ENCODE measurements around the gene POLR2J.

Gene POLR2J

DNA sequence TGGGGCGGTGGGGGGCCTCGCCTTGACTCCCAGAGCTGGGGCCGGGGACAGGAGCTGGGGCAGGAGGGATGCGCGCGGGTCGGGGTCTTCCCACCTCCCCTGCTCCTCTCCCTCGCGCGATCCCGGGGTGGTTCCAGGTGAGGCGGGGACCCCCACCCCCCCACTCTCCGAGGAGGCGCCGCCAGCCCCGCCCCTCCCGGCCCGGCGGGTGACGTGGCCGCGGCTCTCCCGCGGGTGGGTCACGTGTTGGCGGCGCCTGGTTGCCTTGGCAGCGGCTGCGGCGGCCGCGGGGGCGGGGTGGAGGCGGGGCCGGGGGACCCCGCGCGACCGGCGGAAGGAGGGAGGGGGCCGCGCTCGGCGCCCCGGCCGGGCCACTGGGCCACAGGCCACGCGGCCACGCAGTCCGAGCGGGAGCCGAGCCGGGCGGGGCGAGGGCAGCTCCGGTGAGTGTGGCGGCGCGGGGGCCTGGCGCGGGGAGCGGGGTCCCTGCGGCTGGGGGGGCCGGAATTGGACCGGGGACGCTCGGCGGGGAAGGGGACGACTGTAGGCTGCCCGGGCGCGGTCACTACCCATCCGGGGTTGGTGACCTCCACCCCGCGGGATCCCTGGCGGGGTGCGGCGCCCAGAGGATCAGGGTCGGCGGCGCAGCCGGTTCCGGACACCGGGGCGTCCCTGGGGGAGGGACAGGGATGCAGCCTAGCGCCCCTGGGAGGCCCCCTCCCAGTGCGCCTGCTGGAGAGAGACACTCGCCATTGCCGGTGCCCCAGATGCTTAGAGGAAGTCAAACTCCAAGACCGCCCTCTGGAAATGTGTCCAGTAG lies 45.3 kb downstream of the POLR2J start, which contains the start of gene ORAI2:
Gene ORAI2, plus strand, starts transcription at position 357 of the 820 bp plus-strand sequence. CDS start 5,382 bp downstream, outside the sequence.
- H3K36me3 ChIP-seq (ENCODE audit: insufficient read depth, low read length) = no peaks in the 10 kb centered on the region
- H3K4me1 ChIP-seq (ENCODE audit: control insufficient read depth, insufficient read depth, low read length, unreplicated experiment) = peaks cover 14% of the 10 kb centered on the region
- peak within 1 kb of the TSS; percentile 96 for H2AFZ ChIP-seq (ENCODE audit: low read length, unreplicated experiment)
- peak within 1 kb of the TSS; percentile 97 for H3K4me3 ChIP-seq (ENCODE audit: low read depth, low read length)
- H3K27ac ChIP-seq (ENCODE audit: low read depth, low read length) = peak within 1 kb of the TSS; percentile 19; the same call in 1 of the 2 replicates
- no peaks in the 10 kb centered on the region for H3K27me3 ChIP-seq (ENCODE audit: insufficient read depth, low read length)
- peaks cover 14% of the 10 kb centered on the region for H3K79me2 ChIP-seq (ENCODE audit: control insufficient read depth, insufficient read depth, low read length, unreplicated experiment)

DNA sequence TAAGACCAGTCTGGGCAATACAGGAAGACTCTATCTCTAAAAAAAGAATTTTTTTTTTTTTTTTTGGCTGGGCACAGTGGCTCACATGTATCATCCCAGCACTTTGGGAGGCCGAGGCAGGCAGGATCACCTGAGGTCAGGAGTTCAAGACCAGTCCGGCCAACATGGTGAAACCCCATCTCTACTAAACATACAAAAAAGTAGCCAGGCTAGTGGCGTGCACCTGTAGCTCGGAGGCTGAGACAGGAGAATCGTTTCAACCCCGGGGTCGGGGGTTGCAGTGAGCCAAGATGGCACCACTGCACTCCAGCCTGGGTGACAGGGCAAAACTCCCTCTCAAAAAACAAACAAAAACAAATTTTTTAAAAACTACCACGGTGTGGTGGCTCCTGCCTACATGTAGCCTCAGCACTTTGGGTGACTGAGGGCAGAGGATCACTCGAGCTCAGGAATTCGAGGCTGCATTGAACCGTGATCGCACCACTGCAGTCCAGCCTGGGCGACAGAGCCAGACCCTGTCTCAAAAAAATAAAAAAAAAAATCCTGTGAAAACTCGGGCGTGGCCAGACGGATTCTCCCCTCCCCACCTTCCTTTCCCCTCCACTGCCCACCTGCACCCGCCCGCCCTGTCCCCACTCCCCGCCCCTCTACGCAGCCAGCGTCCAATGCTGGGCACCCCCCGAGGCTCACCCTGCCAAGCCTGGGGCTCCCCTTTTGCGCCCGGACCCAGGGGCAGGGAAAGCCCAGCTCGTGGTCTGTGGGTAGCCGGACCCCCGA lies 46.1 kb downstream of the POLR2J start:
- H3K27me3 ChIP-seq (ENCODE audit: insufficient read depth, low read length) = no peaks in the 10 kb centered on the region
- H3K27ac ChIP-seq (ENCODE audit: low read depth, low read length) = no peak overlapping the region
- peaks cover 14% of the 10 kb centered on the region for H3K79me2 ChIP-seq (ENCODE audit: control insufficient read depth, insufficient read depth, low read length, unreplicated experiment)
- H2AFZ ChIP-seq (ENCODE audit: low read length, unreplicated experiment) = peak overlapping the region; percentile 96
- H3K4me3 ChIP-seq (ENCODE audit: low read depth, low read length) = peak overlapping the region; percentile 97
- peaks cover 14% of the 10 kb centered on the region for H3K4me1 ChIP-seq (ENCODE audit: control insufficient read depth, insufficient read depth, low read length, unreplicated experiment)
- H3K36me3 ChIP-seq (ENCODE audit: insufficient read depth, low read length) = no peaks in the 10 kb centered on the region

DNA sequence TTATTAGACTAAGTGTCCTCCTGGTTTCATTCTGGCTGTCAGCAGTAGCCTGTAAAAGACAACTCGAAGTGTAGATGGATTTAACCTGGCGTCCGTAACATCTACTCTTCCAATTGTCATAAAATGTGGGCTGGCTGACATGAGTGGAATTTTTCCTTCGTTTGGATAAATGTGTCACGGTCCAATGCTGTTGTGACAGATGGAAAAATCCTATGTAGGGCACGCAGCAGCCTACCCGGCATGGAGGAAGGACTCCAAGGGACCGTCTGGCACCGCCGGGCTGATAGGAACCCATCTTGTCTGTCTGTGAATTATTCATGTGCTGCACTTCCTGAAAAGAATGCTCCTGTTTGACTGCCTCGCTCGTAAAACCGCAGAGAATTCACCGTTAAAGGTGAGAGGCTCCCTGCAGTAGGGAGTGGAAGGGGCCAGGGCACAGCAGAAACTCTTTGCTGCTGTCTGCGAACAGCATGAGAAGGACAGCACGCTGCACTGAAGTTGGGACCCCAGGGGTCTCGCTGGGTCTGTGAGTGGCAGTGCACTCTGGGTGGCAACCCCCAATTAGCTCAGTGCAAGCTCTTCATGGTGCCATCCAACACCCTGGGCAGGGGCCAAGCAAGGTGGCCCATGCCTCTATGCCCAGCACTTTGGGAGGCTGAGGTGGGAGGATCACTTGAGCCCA lies 47.0 kb downstream of the POLR2J start:
- Histone ChIP-seq H2AFZ (ENCODE audit: low read length, unreplicated experiment) (no peak overlapping the region), H3K36me3 (ENCODE audit: insufficient read depth, low read length) (no peaks in the 10 kb centered on the region), H3K27me3 (ENCODE audit: insufficient read depth, low read length) (no peaks in the 10 kb centered on the region), H3K79me2 (ENCODE audit: control insufficient read depth, insufficient read depth, low read length, unreplicated experiment) (peaks cover 14% of the 10 kb centered on the region), H3K4me3 (ENCODE audit: low read depth, low read length) (no peak overlapping the region), H3K4me1 (ENCODE audit: control insufficient read depth, insufficient read depth, low read length, unreplicated experiment) (peaks cover 14% of the 10 kb centered on the region), H3K27ac (ENCODE audit: low read depth, low read length) (no peak overlapping the region)

DNA sequence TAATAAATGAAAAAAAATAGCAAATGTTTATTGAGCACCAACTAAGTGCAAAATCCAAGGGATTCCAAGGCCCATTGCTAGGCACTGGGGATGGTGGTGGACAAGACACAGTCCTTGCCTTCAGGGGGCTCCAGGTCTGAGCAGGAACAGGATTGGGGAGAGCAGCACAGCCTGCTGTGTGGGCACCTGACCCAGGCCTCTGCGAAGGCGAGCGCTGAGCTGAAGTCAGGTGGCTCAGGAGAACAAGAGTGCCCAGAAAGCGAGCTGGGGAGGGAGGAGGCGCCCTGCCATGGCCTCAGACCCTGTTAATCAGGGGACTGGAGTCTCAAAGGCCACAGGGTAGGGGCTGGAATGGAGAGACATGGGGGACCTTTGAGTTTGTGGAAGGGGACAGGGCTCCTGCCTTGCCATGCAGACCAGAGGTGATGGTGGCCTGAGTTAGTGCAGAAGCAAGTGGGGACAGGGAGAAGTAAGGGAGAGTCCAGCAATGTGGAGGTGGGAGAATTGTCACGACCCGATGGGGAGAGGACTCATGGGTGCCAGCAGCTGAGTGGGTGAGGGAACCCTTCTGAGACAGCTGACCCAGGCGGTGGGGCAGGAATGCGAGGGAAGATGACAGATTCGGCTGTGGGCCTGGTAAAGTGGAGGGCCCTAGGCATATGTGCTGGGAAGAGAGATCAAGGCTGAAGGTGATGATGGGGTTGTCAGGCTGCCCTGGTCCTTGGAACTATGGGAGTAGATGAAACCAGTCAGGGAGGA lies 49.4 kb downstream of the POLR2J start:
- no peaks in the 10 kb centered on the region for H3K27me3 ChIP-seq (ENCODE audit: insufficient read depth, low read length)
- H3K36me3 ChIP-seq (ENCODE audit: insufficient read depth, low read length) = peaks cover 6% of the 10 kb centered on the region; the same call in 1 of the 2 replicates
- H3K79me2 ChIP-seq (ENCODE audit: control insufficient read depth, insufficient read depth, low read length, unreplicated experiment) = peaks cover 4% of the 10 kb centered on the region
- H3K4me1 ChIP-seq (ENCODE audit: control insufficient read depth, insufficient read depth, low read length, unreplicated experiment) = peaks cover 6% of the 10 kb centered on the region
- no peak overlapping the region for H2AFZ ChIP-seq (ENCODE audit: low read length, unreplicated experiment)
- H3K27ac ChIP-seq (ENCODE audit: low read depth, low read length) = no peak overlapping the region
- no peak overlapping the region for H3K4me3 ChIP-seq (ENCODE audit: low read depth, low read length)

DNA sequence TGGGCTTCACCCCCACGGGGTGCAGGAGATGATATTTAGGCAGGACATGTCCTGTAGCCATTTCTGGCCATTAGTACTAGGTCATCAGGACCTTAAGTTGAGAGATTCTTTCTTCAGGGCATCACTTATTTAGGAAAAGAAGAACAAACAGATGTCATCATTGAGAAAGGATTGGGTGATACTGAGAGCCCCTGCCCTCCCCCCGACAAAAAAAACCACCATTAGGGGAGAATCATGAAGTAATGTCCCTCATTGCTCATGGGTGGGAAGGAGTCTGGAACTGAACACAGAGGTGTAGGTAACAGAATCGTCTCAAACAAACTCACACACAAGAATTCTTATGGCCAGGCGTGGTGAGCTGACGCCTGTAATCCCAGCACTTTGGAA lies 51.7 kb downstream of the POLR2J start:
- Histone ChIP-seq H3K79me2 (ENCODE audit: control insufficient read depth, insufficient read depth, low read length, unreplicated experiment) (no peaks in the 10 kb centered on the region), H3K27me3 (ENCODE audit: insufficient read depth, low read length) (no peaks in the 10 kb centered on the region), H3K4me3 (ENCODE audit: low read depth, low read length) (no peak overlapping the region), H2AFZ (ENCODE audit: low read length, unreplicated experiment) (no peak overlapping the region), H3K36me3 (ENCODE audit: insufficient read depth, low read length) (peaks cover 6% of the 10 kb centered on the region; the same call in 1 of the 2 replicates), H3K4me1 (ENCODE audit: control insufficient read depth, insufficient read depth, low read length, unreplicated experiment) (no peaks in the 10 kb centered on the region), H3K27ac (ENCODE audit: low read depth, low read length) (no peak overlapping the region)

DNA sequence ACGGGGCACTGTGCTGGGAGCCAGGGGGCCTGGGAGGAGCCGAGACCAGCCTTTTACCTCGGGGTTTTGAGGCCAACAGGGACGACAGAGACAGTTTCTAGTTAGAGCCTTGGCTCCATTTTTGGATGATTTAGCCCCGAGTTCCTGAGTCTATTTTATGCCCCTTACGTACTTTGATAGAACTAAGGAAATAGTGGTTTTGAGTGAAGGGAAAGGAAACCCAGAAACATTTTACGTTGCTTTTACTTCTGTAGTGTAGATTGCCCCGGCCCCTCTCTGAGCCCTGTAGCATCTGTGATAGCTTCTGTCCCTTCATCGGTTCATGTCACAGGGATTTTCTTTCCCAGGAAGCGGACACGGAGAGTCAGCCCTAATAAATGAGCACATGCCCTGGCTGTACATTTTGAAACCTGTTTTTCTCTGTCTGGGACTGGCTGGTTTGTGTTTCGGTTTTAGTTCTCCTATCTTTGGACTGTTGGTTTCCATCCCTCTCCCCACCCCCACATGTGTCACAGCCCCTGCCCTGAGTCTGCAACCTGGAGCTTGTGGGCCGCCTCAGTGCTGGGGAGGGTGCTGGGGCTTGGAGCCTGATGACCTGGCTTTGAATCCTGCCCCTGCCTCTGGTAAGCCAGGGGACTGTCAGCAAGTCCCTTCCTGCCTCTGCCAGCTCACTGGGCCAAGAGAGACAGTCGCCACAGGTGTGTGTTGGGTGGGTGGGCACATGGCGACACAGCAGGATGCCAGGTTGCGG lies 52.3 kb downstream of the POLR2J start:
- no peaks in the 10 kb centered on the region for H3K4me1 ChIP-seq (ENCODE audit: control insufficient read depth, insufficient read depth, low read length, unreplicated experiment)
- H2AFZ ChIP-seq (ENCODE audit: low read length, unreplicated experiment) = no peak overlapping the region
- H3K27me3 ChIP-seq (ENCODE audit: insufficient read depth, low read length) = no peaks in the 10 kb centered on the region
- no peak overlapping the region for H3K4me3 ChIP-seq (ENCODE audit: low read depth, low read length)
- H3K27ac ChIP-seq (ENCODE audit: low read depth, low read length) = no peak overlapping the region
- H3K36me3 ChIP-seq (ENCODE audit: insufficient read depth, low read length) = peaks cover 6% of the 10 kb centered on the region; the same call in 1 of the 2 replicates
- no peaks in the 10 kb centered on the region for H3K79me2 ChIP-seq (ENCODE audit: control insufficient read depth, insufficient read depth, low read length, unreplicated experiment)

DNA sequence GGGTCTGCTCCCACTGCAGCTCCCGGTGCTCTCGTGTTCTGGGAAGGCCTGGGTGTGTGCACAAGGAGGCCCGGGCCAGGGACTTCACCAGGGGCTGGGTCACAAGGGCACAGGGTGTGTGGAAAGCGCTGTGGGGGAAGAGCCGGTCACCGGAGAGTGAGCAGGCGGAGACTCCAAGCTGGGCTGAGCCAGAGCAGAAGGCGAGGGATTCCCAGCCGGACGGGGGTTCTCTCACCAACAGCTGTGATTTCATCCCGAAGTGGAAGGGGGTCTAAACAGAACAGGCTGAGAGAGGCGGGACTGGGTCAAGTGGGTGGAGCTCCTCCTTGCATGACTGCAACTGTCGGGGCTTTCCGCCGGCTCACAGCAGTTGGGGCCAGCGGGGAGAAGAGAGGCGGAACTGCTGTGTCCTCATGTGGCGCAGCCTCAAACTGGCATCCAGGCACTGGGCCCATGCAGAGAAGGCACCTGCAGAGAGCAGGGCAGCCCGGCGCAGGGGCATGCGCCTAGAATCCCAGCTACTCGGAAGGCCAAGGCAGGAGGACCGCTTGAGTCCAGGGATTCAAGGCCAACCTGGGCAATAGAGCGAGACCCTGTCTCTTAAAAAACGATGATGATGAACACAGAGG lies 53.0 kb downstream of the POLR2J start:
- Histone ChIP-seq H3K36me3 (ENCODE audit: insufficient read depth, low read length) (peaks cover 6% of the 10 kb centered on the region; the same call in 1 of the 2 replicates), H3K27me3 (ENCODE audit: insufficient read depth, low read length) (no peaks in the 10 kb centered on the region), H3K27ac (ENCODE audit: low read depth, low read length) (no peak overlapping the region), H3K4me3 (ENCODE audit: low read depth, low read length) (no peak overlapping the region), H2AFZ (ENCODE audit: low read length, unreplicated experiment) (no peak overlapping the region), H3K79me2 (ENCODE audit: control insufficient read depth, insufficient read depth, low read length, unreplicated experiment) (no peaks in the 10 kb centered on the region), H3K4me1 (ENCODE audit: control insufficient read depth, insufficient read depth, low read length, unreplicated experiment) (no peaks in the 10 kb centered on the region)

DNA sequence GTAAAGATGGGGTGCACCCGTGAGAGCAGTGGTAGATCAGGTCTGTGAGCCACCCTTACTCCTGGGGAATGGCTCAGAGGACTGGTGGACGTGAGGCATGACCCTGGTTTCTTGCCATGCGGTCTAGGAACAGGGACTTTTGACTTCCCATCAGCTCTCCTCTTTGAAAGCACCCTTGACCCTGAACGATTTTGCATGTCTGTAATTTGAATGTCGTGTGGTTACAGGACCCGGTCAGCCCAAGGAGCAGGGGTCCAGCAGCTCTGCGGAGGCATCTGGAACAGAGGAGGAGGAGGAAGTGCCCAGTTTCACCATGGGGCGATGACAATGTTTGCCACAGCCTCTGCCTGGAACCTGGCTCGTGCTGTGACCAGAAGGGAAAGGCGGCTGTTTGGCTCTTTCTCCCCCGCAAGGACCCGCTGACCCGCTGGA lies 53.9 kb downstream of the POLR2J start:
- Histone ChIP-seq H3K4me3 (ENCODE audit: low read depth, low read length) (no peak overlapping the region), H3K27me3 (ENCODE audit: insufficient read depth, low read length) (no peaks in the 10 kb centered on the region), H2AFZ (ENCODE audit: low read length, unreplicated experiment) (no peak overlapping the region), H3K27ac (ENCODE audit: low read depth, low read length) (no peak overlapping the region), H3K79me2 (ENCODE audit: control insufficient read depth, insufficient read depth, low read length, unreplicated experiment) (no peaks in the 10 kb centered on the region), H3K36me3 (ENCODE audit: insufficient read depth, low read length) (peaks cover 6% of the 10 kb centered on the region; the same call in 1 of the 2 replicates), H3K4me1 (ENCODE audit: control insufficient read depth, insufficient read depth, low read length, unreplicated experiment) (no peaks in the 10 kb centered on the region)

DNA sequence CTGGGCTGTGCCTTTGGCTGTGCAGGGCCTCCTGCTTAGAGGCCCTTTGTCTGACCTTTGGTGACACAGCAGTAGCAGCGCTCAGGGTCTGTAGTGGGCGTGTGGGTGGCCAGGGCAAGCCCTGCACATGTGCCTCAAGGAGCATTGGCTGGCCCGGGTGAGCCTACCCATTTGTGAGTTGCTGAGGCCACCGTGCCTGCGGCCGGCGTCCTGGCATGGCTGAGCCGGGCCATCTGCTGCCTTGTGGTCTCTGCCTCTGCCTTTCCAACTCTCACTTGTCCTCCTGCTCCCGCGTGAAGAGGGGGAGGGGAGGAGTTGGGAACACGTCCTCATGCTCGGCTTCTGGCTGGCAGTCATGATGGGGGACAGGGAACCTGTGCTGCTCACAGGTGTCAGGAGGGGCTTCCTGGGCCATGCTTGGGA lies 54.6 kb downstream of the POLR2J start:
- Histone ChIP-seq H3K4me3 (ENCODE audit: low read depth, low read length) (no peak overlapping the region), H3K27ac (ENCODE audit: low read depth, low read length) (no peak overlapping the region), H3K4me1 (ENCODE audit: control insufficient read depth, insufficient read depth, low read length, unreplicated experiment) (no peaks in the 10 kb centered on the region), H3K27me3 (ENCODE audit: insufficient read depth, low read length) (no peaks in the 10 kb centered on the region), H3K36me3 (ENCODE audit: insufficient read depth, low read length) (peaks cover 6% of the 10 kb centered on the region), H3K79me2 (ENCODE audit: control insufficient read depth, insufficient read depth, low read length, unreplicated experiment) (no peaks in the 10 kb centered on the region), H2AFZ (ENCODE audit: low read length, unreplicated experiment) (no peak overlapping the region)

Measured in ACC112 (cell line).